Stimulated activated CD4-positive, alpha-beta T cell treated with anti-CD3 and anti-CD28 coated beads, Interleukin-15, amount 100 ng/mL, for 48 hours (primary cell): Measurements from ENCODE around the gene COL15A1.
"Not testable (repeated sequence)": the region's sequence is repeated elsewhere in the genome, so short reads cannot be mapped to it uniquely, and the experiment has no call there.

Experiments
- DNase-seq, 2 donors: peaks; one replicate each; pipeline ENCODE4 v3.0.0-alpha.2; 2020; ENCODE audit warnings: low read depth in 2 of 2

The COL15A1 gene

GRCh38 chr9:99079542-99079941 lies 135.8 kb downstream of the COL15A1 start:
- no peak for DNase-seq

- no peak for DNase-seq
Measured at GRCh38 chr9:99083051-99083450, 139.3 kb downstream of the COL15A1 start.

DNA sequence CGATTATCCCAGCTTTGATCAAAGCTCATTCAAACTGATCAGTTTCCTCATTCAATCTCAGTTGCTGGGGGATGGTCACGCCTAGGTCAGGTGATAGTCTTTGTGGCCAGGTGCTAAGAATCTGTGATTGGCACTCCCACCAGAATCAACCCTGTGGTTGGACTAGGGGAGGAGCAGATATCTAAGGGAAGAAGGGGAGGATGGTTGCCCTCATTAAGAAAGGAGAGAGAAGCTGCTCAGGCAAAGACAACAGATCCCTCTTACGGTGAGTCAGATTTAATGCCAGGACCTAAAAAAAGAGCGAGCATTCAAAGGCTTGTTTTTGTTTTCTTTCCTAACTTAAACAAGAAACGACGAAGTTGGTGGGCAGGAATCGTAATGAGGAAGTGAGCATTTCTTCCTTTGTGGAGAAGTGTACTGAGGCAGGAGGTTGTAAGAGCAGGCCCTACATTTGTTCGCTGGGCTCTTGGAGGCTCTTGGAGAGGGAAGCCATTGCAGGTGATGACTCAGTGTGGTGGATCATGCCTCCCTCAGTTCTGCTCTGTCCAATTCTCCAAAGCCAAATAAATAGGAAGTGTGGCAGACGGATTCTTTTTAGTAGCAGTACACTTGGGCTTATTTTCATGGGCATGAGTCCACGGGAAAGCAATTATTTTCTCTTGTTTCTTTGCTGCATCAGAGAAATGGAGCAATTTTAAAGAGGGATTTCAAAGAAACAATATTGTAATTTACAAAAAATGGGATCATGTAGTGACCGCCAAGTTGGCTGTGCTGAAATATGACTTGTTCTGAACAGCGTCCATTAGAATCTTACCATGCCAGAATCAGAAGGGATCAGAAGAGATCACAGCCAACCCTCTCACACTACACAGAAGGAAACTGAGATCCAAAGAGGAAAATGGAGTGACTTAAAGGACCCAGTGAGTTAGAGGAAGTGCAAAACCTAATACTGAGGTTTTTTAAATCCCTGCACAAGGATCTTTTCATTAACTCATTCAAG lies 142.5 kb downstream of the COL15A1 start:
- DNase-seq, result no peak

GRCh38 chr9:99087462-99087861 lies 143.8 kb downstream of the COL15A1 start:
- no peak for DNase-seq

- no peak for DNase-seq
Measured at GRCh38 chr9:99090336-99091130, 146.8 kb downstream of the COL15A1 start.

GRCh38 chr9:99092643-99093491 lies 149.2 kb downstream of the COL15A1 start:
- DNase-seq, result peak in 1 of 2 donors; percentile 42

DNA sequence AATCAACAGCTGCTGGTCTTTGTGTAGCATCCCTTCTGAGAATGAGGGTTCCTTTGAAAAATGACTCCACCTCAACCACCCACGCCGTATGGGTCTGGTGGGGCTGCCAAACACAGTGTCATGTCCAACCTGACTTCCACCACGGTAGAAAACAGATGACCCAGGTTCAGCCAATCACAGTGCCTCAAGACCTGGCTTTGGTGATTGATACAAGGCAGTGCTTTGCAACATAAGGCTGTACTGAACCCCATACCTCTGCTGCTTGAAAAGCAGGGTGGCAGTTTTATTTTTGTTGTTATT lies 149.7 kb downstream of the COL15A1 start:
- DNase-seq, result peak in 1 of 2 donors; percentile 37

GRCh38 chr9:99095565-99095964 lies 151.9 kb downstream of the COL15A1 start:
- DNase-seq, result no peak

- DNase-seq, result no peak
Measured at GRCh38 chr9:99096409-99096808, 152.7 kb downstream of the COL15A1 start.

- DNase-seq, result not testable (repeated sequence)
Measured at GRCh38 chr9:99099806-99100585, 156.3 kb downstream of the COL15A1 start.

GRCh38 chr9:99101271-99101670 lies 157.6 kb downstream of the COL15A1 start:
- no peak for DNase-seq

DNA sequence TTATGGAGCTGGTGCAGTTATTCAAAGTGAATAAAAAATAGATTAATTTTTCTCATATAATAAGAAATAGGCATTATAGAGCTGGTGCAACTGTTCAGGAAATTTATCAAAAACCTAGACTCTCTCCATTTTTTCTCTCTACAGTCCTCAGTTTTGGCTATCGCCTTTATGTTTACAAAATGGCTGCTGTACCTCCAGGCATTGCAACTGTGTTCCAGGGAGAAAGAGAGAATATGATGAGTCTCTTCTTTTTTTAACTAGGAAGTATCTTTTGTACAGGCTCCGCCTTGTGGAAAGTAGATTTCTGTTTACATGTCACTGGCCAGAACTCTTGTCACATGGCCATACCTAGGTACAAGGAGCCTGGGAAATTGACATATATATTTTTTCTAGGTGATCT lies 158.1 kb downstream of the COL15A1 start:
- no peak for DNase-seq

DNA sequence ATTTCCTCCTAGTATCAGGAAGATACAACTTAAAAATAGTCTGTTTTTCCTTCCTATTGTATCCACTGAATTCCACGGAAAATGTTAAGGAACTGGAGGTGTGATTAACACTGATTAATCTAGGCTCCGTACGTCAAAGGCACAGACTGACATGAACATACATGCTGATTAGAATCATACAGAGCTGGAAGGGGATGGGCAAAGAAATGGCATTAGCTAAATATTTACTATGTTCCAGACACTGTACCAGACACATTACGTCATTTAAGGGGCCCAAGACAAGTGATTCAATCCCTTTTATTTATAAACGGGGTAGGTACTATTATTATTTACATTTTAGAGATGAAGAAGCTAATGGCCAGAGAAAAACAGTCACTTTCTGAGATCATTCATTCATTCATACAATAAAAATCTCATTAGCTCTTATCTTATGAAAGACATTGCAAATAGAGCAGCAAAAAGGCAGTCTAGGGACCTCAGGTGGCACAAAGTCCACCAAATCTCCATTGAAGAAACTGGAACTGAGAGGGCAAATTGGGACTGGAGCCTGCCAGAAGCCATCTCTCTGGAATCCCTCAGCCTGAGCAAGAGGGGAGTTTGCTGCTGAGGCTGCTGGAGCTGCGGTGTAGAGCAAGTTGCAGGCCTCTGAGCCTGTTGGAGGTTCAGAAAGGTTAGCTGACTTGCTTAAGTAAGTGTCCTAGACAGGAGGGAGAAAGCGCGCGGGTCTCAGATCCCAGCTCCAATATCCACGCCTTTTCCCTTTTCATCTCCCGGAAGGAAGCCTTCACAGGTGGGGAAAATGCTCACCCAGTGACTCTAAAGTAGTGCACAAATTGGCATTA lies 159.6 kb downstream of the COL15A1 start:
- DNase-seq, result no peak

DNA sequence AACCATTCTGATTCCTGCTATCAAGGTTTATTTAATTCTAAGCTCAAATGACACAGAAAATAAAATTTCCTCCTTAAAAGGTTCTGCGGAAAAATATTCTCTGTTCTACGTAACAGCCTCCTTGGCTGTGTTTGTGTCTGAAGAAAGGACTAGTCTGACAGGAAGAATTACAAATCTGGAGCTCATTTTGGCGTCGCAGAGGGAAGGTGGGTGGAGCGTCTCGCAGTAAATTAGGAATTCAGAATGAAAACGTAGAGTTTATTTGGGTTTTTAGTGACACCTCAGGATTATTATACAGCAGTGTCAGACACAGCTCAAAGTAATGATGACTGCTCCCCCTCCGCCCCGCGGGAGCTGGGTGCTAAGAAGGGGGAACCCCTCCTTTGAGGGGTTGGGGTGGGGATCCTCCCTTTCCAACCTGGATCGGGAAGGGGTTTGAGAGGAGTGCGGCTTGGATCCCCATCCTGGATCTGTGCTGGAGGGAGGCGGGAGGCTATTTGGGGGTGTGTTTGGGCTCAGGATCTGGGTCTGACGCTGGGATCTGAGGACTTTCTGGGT lies 160.3 kb downstream of the COL15A1 start:
- no peak for DNase-seq

DNA sequence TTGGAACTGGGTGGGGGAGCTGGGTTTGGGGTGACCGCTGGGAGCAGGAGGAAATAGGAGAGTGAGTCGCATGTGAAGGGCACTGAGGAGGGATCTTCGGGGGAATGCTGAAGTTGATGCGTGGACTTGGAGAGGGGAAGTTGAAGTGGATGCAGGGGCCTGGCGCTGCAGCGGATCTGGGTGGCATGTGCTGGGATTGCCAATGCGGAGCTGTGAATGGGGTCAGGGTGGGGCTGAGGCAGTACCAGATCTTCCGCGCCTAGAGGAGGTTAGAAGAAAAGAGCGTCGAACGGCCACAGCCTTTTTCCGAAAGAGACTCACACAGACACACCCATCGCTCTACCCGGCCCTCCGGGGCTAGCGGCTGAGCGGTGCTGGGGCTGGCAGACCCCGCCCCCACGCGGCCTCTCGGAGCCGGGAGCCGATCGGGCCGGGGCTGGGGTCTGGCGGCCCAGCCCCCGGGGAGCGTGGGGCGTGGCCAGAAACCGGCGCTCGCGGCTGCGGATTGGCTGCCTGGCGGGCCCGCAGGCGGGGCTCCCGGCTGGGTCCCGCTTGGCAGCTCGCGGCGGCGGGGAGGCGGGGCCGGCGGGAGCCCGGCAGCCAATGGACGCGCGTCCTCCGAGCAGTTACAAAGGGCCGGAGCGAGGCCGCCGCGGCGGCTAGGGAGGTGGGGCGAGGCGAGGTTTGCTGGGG lies 160.9 kb downstream of the COL15A1 start, which contains the start of gene TGFBR1:
TSS of gene TGFBR1 (plus strand) at position 655 of the 693 bp plus-strand sequence. CDS start 93 bp downstream, outside the sequence.
- peak; percentile 77 to 87 for DNase-seq

DNA sequence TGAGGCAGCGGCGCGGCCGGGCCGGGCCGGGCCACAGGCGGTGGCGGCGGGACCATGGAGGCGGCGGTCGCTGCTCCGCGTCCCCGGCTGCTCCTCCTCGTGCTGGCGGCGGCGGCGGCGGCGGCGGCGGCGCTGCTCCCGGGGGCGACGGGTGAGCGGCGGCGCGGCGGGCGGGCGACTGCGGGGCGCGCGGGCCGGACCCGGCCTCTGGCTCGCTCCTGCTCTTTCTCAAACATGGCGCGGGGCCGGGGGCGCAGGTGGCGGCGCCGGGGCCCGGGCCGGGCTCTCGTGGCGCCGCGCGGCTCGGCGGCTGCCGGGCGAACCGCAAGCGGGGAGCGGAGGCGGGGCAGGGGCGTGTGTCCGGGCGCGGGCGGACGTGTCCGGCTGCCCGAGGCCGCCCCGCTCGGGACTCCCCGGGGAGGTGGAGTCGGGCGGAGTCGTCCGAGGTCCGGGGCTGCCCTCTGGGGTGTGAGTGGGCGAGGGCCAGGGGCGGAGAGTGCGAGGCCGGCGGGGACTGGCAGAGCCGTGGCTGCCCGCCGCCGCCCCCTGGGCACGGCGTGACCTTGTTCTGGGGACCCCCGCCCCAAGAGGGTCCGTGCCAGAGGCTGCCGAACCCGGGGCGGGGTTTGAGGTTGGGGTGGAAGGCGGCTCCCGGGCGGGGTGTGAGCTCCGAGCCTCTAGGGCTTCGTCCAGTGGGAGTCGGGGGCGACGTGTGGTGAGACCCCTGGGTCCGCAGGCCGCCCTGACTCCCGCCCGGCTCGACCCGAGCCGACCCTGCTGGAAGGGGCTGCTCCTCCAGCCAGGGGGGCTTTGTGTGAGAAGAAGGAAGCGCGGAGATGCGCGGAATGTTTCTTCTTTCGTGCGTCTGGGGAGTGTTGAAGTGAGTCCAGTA lies 161.7 kb downstream of the COL15A1 start:
- peak in 1 of 2 donors; percentile 23 for DNase-seq

GRCh38 chr9:99106044-99106375 lies 162.3 kb downstream of the COL15A1 start:
- no peak for DNase-seq

DNA sequence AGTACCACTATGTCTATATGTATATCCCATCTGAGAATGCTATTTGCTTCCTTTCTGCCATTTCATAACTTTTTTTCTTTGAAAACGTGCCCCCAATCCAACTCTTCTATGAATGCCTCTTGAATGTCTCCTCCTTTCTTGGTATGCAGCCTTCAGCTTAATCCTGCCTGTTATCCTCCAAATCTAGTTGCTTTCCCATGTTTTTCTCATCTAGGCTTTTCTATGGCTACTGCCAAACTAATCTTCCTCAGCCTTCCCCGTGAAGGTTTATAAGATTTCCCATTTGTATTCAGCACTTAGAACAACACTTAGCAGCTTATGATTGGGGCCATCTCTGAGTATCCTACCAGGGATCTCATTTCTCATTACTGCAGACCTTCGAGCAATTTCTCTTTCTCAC lies 163.7 kb downstream of the COL15A1 start:
- DNase-seq, result no peak
